HG02981 (cell line): ENCODE measurements around the gene KDM4B.
"Not testable (repeated sequence)": the region's sequence is repeated elsewhere in the genome, so short reads cannot be mapped to it uniquely, and the experiment has no call there.

Experiments
- ATAC-seq: cut with Tn5 transposase; IDR thresholded peaks from one replicate; pipeline ENCODE4 v1.9.1; 2021; ENCODE audit warnings: mild to moderate bottlenecking, moderate library complexity; ENCODE audit not compliant: unreplicated experiment

KDM4B gene

GRCh38 chr19:5011476-5012238, 42.7 kb downstream of the KDM4B start:
- no peak for ATAC-seq

GRCh38 chr19:5012688-5013457, 44.0 kb downstream of the KDM4B start:
- no peak for ATAC-seq

- no peak for ATAC-seq
Measured at GRCh38 chr19:5013761-5014160, 44.8 kb downstream of the KDM4B start.

GRCh38 chr19:5014941-5015340, 46.0 kb downstream of the KDM4B start:
- ATAC-seq = no peak

DNA sequence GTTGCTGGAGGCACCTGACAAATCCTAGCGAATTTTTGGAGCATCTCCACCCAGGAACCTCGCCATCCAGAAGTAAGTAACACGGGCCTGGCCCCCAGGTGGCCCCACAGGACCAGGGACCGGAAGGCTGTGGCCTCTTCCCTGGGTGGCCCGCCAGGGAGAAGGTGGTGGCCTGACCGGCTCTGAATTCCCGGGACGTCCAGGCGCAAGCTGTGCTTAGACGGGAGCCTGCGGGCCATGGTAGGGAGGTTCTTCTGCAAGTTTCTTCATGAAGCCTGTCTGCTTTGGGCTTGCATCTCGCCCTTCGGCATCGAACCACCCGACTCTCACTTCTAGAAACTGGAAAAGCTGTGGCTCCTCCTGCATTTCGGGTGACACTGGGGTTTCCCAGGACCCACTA, 47.4 kb downstream of the KDM4B start:
- no peak for ATAC-seq

GRCh38 chr19:5016781-5017180, 47.9 kb downstream of the KDM4B start:
- no peak for ATAC-seq

- ATAC-seq = no peak
Measured at GRCh38 chr19:5017235-5017634, 48.3 kb downstream of the KDM4B start.

DNA sequence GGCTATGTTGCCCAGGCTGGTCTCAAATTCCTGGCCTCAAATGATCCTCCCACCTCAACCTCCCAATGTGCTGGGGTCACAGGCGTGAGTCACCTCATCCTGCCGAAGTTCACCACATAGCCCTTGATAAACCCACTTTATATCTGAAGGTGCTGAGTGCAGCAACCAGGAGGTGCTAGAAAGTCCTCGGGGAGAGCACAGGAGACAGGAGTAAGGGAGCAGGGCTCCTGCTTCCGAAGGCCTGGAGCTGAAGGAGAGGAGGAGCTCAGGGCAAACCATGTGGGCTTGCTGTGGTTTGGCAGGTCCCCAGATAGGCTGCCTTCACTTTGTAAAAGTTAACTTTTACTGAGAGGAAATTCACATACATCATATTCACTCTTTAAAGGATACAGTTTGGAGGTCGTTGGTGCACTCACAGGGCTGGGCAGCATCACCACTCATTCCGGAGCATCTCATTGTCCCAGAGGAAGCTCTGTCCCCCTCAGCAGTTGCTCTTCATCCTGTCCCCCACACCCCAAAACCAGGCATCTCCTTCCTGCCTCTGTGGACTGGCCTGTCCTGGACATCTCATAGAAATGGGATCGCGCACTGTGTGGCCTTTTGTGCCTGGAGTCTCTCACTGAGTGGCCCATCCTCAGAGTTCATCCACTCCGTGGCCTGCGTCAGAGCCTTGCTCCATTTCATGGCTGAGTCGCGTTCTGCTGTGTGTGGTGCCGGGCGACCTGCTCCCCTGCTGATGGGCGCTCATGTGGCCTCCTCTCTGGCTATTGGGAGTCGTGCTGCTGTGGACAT, 49.5 kb downstream of the KDM4B start:
- no peak for ATAC-seq

- no peak for ATAC-seq
Measured at GRCh38 chr19:5020368-5020767, 51.5 kb downstream of the KDM4B start.

DNA sequence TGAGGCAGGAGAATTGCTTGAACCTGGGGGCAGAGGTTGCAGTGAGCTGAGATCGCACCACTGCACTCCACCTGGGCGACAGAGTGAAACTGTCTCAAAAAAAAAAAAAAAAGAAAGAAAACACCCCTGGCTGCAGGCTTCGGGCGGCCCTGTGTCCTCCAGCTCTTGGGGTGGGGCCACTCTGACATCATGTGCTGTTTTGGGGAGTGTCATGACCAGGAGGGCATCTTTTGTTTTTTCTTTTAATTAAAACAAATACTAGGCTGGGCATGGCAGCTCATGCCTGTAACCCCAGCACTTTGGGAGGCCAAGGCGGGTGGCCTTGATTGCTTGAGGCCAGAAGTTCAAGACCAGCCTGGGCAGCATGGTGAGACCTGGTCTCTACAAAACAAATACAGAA, 52.1 kb downstream of the KDM4B start:
- ATAC-seq = no peak

DNA sequence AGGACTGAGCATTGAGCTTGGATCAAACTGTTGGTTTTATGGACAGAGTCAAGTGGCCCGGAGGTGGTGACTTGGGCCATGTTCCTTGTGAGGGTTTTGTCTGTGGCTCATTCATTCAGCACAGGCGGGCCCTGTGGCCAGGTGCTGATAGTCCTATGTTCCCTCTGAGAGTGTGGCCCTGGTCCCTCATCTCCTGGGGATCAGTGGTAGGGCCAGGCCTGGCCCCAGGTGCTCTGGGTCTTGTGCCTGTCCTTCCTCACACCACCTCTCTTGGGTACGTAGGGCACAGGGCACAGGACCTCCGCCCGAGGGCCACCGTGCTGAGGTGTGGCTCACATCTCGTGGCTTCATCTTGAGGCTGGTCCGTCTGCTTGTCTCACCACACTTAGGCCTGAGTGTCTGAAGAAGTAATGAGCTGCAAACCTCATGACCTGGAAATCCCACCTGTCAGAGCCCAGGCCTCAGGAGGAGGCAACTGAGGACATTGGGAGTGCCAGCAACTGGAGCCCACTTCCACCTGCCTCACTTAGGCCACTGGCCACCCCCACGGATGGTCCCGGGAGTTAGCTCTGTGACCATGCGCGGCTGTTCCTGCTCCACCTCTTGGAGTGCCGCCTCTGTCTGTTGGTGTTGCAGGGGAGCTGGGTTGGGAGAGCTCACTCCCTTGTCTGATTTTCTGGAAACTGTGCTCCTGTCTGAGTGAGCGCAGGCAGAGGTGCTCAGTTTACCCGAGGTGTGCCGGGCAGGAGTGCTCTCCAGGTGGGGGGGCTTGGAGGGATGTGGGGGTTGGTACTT, 53.4 kb downstream of the KDM4B start:
- ATAC-seq = no peak

- ATAC-seq = no peak
Measured at GRCh38 chr19:5023128-5023571, 54.2 kb downstream of the KDM4B start.

DNA sequence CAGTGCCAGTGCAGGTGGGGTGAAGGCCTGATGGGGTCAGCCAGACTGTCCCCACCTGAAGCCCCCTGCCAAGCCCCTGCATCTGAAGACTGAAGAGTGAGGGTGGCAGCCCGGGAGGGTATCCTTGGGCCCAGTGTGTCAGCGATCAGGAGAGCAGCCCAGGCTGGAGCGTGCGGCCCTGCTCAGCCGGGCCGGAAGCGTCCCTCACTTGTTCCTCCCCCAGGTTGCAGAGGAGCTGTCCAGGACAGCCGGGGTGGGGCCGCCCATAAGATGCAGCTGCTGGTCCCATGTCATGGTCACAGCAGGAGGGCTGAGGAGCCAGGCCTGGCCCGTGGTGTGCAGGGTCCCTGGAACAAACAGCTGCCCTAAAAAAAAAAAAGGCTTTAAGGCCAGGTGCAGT, 55.4 kb downstream of the KDM4B start:
- ATAC-seq = no peak

GRCh38 chr19:5025027-5025426, 56.1 kb downstream of the KDM4B start:
- no peak for ATAC-seq

DNA sequence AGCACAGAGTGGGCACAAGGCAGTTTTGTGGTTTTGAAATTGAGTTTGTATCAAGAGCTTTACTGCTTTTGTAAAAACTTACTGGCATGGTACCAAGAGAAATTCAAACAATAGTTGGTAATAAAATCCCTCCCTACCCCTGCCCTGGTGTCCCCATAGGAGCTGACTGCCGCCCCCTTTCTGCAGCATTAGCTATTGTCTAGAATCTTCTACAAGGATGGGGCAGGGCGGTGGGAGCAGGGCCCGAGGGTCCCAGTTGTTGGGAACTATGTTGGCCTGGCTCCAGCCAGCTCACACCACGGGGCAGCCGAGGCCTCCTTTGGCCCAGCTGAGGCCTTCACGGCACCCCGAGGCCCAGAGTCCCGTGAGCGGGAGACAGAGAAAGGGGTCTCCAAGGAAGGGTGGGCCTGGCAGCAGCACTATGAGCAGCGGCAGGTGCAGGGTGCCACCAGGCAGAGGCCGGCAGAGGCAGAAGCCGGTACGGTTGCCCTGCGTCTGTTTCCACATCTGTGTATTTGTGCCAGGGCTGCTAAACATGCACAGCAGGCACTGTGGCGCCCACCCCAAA, 57.9 kb downstream of the KDM4B start:
- ATAC-seq = no peak

DNA sequence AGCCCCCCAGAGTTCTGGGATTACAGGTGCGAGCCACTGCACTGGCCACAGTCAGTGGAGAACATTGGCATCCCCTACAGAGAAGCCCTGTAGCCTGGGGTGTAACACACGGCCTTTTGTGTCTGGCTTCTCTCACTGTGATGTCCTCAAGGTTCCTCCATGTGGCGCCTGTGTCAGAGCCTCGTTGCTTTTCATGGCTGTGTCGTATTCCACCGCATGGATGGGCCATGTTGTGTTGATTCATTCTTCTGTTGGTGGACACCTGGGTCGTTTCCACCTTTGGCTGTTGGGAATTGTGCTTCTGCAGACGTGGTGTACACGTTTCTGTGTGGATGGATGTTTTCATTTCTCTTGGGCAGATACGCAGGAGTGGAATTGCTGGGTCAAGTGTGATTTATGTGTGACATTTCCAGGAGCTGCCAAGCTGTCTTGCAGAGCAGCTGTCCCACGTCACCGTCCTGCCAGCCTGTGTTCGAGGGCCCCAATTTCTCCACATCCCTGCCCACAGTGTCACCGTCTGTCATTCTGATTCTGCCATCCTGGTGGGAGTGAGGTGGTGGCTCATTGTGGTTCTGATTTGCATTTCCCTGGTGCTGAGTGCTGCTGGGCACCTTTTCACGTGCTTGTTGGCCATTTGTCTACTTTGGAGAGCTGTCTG, 59.4 kb downstream of the KDM4B start:
- ATAC-seq = no peak

DNA sequence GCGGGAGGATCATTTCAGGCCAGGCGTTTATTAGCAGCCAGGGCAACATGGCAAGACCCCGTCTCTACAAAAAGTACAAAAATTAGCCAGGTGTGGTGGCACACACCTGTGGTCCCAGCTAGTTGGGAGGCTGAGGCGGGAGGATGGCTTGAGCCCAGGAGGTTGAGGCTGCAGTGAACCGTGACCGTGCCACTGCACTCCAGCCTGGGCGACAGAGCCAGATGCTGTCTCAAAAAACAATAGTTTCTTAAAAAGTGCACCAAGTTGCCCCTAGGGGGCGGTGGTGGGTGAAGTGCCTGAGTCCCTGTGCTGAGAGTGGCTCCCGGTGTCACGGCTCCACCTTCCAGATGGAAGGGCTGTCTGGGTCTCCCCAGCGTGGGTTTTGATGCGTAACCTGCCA, 60.7 kb downstream of the KDM4B start:
- not testable (repeated sequence) for ATAC-seq

GRCh38 chr19:5030136-5030820, 61.4 kb downstream of the KDM4B start:
- ATAC-seq = no peak

- no peak for ATAC-seq
Measured at GRCh38 chr19:5030822-5031221, 61.9 kb downstream of the KDM4B start.
